SU-DHL-6 (cell line): ENCODE results near the gene OR51B6.
"Not testable (repeated sequence)": the region's sequence is repeated elsewhere in the genome, so short reads cannot be mapped to it uniquely, and the experiment has no call there.

Experiments used
- EZH2phosphoT487 ChIP-seq: fragments of 200-600 bp; sonication (generic), shearing (Covaris generic); conservative IDR thresholded peaks from 2 replicates; pipeline ENCODE4 v1.6.1; 2018; ENCODE audit warnings: mild to moderate bottlenecking, antibody characterized with exemption, low read length, moderate library complexity, mixed read lengths
- TF ChIP-seq, protein P1 (sequence below): fragments of 200-600 bp; sonication (generic); IDR thresholded peaks from one replicate; pipeline ENCODE4 v1.5.1; 2017; ENCODE audit warnings: antibody characterized with exemption, mild to moderate bottlenecking, low read length, moderate library complexity; ENCODE audit not compliant: insufficient read depth, poor library complexity, severe bottlenecking

DNA sequence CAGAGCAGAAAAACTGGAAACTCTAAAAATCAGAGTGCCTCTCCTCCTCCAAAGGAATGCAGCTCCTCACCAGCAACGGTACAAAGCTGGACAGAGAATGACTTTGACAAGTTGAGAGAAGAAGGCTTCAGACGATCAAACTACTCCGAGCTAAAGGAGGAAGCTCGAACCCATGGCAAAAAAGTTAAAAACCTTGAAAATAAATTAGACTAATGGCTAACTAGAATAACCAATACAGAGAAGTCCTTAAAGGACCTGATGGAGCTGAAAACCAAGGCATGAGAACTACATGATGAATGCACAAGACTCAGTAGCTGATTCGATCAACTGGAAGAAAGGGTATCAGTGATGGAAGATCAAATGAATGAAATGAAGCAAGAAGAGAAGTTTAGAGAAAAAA, 4.7 kb downstream of the OR51B6 start:
- TF ChIP-seq, protein P1, sequence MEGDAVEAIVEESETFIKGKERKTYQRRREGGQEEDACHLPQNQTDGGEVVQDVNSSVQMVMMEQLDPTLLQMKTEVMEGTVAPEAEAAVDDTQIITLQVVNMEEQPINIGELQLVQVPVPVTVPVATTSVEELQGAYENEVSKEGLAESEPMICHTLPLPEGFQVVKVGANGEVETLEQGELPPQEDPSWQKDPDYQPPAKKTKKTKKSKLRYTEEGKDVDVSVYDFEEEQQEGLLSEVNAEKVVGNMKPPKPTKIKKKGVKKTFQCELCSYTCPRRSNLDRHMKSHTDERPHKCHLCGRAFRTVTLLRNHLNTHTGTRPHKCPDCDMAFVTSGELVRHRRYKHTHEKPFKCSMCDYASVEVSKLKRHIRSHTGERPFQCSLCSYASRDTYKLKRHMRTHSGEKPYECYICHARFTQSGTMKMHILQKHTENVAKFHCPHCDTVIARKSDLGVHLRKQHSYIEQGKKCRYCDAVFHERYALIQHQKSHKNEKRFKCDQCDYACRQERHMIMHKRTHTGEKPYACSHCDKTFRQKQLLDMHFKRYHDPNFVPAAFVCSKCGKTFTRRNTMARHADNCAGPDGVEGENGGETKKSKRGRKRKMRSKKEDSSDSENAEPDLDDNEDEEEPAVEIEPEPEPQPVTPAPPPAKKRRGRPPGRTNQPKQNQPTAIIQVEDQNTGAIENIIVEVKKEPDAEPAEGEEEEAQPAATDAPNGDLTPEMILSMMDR = not testable (repeated sequence)
- TF ChIP-seq EZH2phosphoT487 = not testable (repeated sequence)
